CD14-positive monocyte (primary cell): ENCODE results near the gene CDH4. TPM values are rescaled to one million over a fixed set of nuclear protein-coding genes. Genes with fewer than 3 reads are reported as not detected.

Source experiments
- DNase-seq, 3 donors: peaks; one replicate each; pipeline ENCODE4 v3.0.0-alpha.2; 2011 to 2022
- H2AFZ ChIP-seq: 2 replicates; pipeline ENCODE4 v1.6.0; 2012; ENCODE audit warnings: mild to moderate bottlenecking, low read depth, low read length, inconsistent platforms; ENCODE audit not compliant: insufficient read depth, poor library complexity, severe bottlenecking
- H3K27ac ChIP-seq, 2 donors: 1 replicate in 1 of 2; 2 replicates in 1 of 2; pipeline ENCODE4 v1.5.1; 2012 to 2013; ENCODE audit warnings: low read length in 2 of 2, control low read depth in 1 of 2, inconsistent platforms in 1 of 2, low read depth in 1 of 2, mild to moderate bottlenecking in 1 of 2
- H3K27me3 ChIP-seq, 2 donors: one replicate each; pipeline versions ENCODE4 v1.6.0 to v1.6.1; 2011 to 2013; ENCODE audit warnings: low read length in 2 of 2; ENCODE audit not compliant: control insufficient read depth in 2 of 2, insufficient read depth in 2 of 2
- H3K36me3 ChIP-seq, 2 donors: replicated peaks in 1 of 2; 1 replicate in 1 of 2; 2 replicates in 1 of 2; pipeline versions ENCODE4 v1.5.1 to v1.6.1; 2012 to 2013; ENCODE audit warnings: low read length in 2 of 2, control low read depth in 1 of 2, inconsistent platforms in 1 of 2, mild to moderate bottlenecking in 1 of 2; ENCODE audit not compliant: insufficient read depth in 2 of 2, control insufficient read depth in 1 of 2
- H3K4me1 ChIP-seq, 2 donors: 1 replicate in 1 of 2; 2 replicates in 1 of 2; pipeline versions ENCODE4 v1.5.1 to v1.6.1; 2012 to 2013; ENCODE audit warnings: low read length in 2 of 2, control low read depth in 1 of 2, inconsistent platforms in 1 of 2, mild to moderate bottlenecking in 1 of 2, moderate library complexity in 1 of 2; ENCODE audit not compliant: insufficient read depth in 2 of 2, control insufficient read depth in 1 of 2
- H3K4me2 ChIP-seq: replicated peaks from 2 replicates; pipeline ENCODE3; 2012; ENCODE audit warnings: low read length, moderate library complexity, mild to moderate bottlenecking; ENCODE audit not compliant: poor library complexity, severe bottlenecking; ENCODE audit errors: extremely low read depth
- H3K4me3 ChIP-seq, 3 experiments: fragments of 200-600 bp in 1 of 3; sonication (generic) in 1 of 3; replicated peaks in 1 of 3; 1 replicate in 2 of 3; 2 replicates in 1 of 3; pipeline ENCODE4 v1.5.1; 2011 to 2013; ENCODE audit warnings: low read length in 3 of 3, mild to moderate bottlenecking in 3 of 3, control low read depth in 2 of 3, low read depth in 2 of 3, inconsistent platforms in 1 of 3, moderate library complexity in 1 of 3
- H3K79me2 ChIP-seq: 2 replicates; pipeline ENCODE4 v1.6.0; 2012; ENCODE audit warnings: mild to moderate bottlenecking, control low read depth, inconsistent platforms, low read length, moderate library complexity; ENCODE audit not compliant: insufficient read depth
- H3K9ac ChIP-seq: 2 replicates; pipeline ENCODE4 v1.6.0; 2017; ENCODE audit warnings: low read length, mild to moderate bottlenecking; ENCODE audit not compliant: insufficient read depth, poor library complexity, severe bottlenecking
- H3K9me3 ChIP-seq, 2 donors: replicated peaks in 1 of 2; 1 replicate in 1 of 2; 2 replicates in 1 of 2; pipeline versions ENCODE4 v1.5.1 to v1.6.1; 2012 to 2013; ENCODE audit warnings: low read length in 2 of 2, control low read depth in 1 of 2; ENCODE audit not compliant: control insufficient read depth in 1 of 2, insufficient read depth in 1 of 2
- H4K20me1 ChIP-seq: 2 replicates; pipeline ENCODE4 v1.6.0; 2012; ENCODE audit warnings: mild to moderate bottlenecking, low read length, control low read depth, moderate library complexity; ENCODE audit not compliant: insufficient read depth
- H3K27ac Mint-ChIP-seq, 7 donors: one replicate each; pipeline ENCODE4 v1.8.0; 2020; ENCODE audit warnings: mild to moderate bottlenecking in 7 of 7, mixed read lengths in 7 of 7, moderate library complexity in 6 of 7, inconsistent platforms in 2 of 7
- H3K27me3 Mint-ChIP-seq, 3 donors: one replicate each; pipeline ENCODE4 v1.8.0; 2021 to 2022; ENCODE audit warnings: low read depth in 3 of 3, mild to moderate bottlenecking in 3 of 3, mixed read lengths in 3 of 3, moderate library complexity in 3 of 3, inconsistent platforms in 1 of 3
- H3K36me3 Mint-ChIP-seq, 2 donors: one replicate each; pipeline ENCODE4 v1.8.0; 2020; ENCODE audit warnings: mixed read lengths in 2 of 2, inconsistent platforms in 1 of 2, mild to moderate bottlenecking in 1 of 2
- H3K4me1 Mint-ChIP-seq: one replicate; pipeline ENCODE4 v1.8.0; 2020; ENCODE audit warnings: mild to moderate bottlenecking, mixed read lengths
- H3K4me3 Mint-ChIP-seq, 2 donors: one replicate each; pipeline ENCODE4 v1.8.0; 2020; ENCODE audit warnings: mild to moderate bottlenecking in 2 of 2, mixed read lengths in 2 of 2, moderate library complexity in 1 of 2
- H3K9me3 Mint-ChIP-seq, 7 donors: one replicate each; pipeline ENCODE4 v1.8.0; 2020 to 2022; ENCODE audit warnings: mixed read lengths in 7 of 7, mild to moderate bottlenecking in 6 of 7, moderate library complexity in 6 of 7, inconsistent platforms in 2 of 7
- CTCF ChIP-seq: fragments of 200-600 bp; IDR thresholded peaks from one replicate; pipeline ENCODE4 v1.8.0; 2022; ENCODE audit warnings: antibody characterized with exemption, mild to moderate bottlenecking
- WGBS: methylation state at CpG from one replicate; pipeline ENCODE4 v1.1.5; 2013; ENCODE audit warnings: missing lambda C conversion rate; ENCODE audit not compliant: insufficient coverage; 5-methylcytosine and 5-hydroxymethylcytosine counted together
- intact Hi-C, 2 donors: fragments of 100-400 bp; cut with micrococcal nuclease; formaldehyde crosslinking; loops; one replicate each; pipeline versions ENCODE4 v1.15.0 to v1.15.1; 2023
- polyA plus RNA-seq, 3 donors: library from polyadenylated mRNA; depleted of rRNA in 1 of 3; unstranded in 2 of 3; stranded (reverse) in 1 of 3; fragments of 300-500 nt in 2 of 3; fragments of >200 nt in 1 of 3; fragmentation: Illumina TruSeq in 2 of 3; gene quantifications; 1 replicate in 2 of 3; 2 replicates in 1 of 3; pipeline ENCODE4 v1.2.3, GENCODE V29; 2012 to 2021

Gene CDH4
- polyA plus RNA-seq, 3 donors: not detected

DNA sequence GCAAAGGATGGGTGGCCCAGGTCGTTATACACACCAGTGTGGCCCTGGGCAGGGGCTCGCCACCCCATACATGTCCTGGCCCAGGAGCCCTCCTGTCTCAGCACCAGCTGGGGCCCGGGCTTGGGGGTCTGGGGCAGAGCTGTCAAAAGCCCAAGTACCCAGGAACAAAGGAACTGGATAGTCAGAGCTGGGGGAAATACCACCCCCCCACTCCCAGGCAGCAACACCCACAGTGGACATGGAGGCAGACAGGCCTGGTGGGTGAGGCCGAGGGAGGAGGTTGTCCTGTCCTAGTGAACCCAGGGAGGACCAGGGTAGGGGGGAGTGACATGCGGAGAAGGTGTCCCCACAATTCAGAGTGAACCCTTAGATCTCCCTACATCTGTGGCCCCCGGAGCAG is 406.5 kb downstream of the CDH4 start:
- H2AFZ ChIP-seq: no peak overlapping the region

GRCh38 chr20:61659246-61659993 is 407.4 kb downstream of the CDH4 start:
- H3K36me3 Mint-ChIP-seq: no peaks in the 10 kb centered on the region
- H3K27ac Mint-ChIP-seq: no peak overlapping the region
- Histone ChIP-seq H3K4me3 (no peak overlapping the region), H3K4me2 (no peak overlapping the region), H4K20me1 (no peaks in the 10 kb centered on the region), H3K4me1 (no peaks in the 10 kb centered on the region), H2AFZ (no peak overlapping the region), H3K9ac (no peak overlapping the region), H3K27ac (no peak overlapping the region), H3K27me3 (no peaks in the 10 kb centered on the region), H3K36me3 (no peaks in the 10 kb centered on the region), H3K9me3 (peaks cover 9 to 96% of the 10 kb centered on the region in 2 donors), H3K79me2 (no peaks in the 10 kb centered on the region)
- peaks cover 0 to 5% (median 2%) of the 10 kb centered on the region in 3 donors for H3K27me3 Mint-ChIP-seq
- no peaks in the 10 kb centered on the region for H3K4me1 Mint-ChIP-seq
- peaks cover 0 to 82% (median 42%) of the 10 kb centered on the region in 7 donors for H3K9me3 Mint-ChIP-seq
- H3K4me3 Mint-ChIP-seq: no peak overlapping the region
- 40% methylated on average over 5 of the region's 11 CpGs for WGBS
- intact Hi-C loops: no loop called here
- no peak for TF ChIP-seq CTCF
- DNase-seq: no peak

More for the DNA sequence above, 406.5 kb downstream of the CDH4 start:
- Mint-ChIP-seq H3K36me3 (no peaks in the 10 kb centered on the region), H3K4me3 (no peak overlapping the region), H3K27ac (no peak overlapping the region), H3K9me3 (peaks cover 2 to 79% (median 41%) of the 10 kb centered on the region in 7 donors), H3K27me3 (peaks cover 0 to 5% (median 2%) of the 10 kb centered on the region in 3 donors), H3K4me1 (no peaks in the 10 kb centered on the region)
- Histone ChIP-seq H3K9me3 (peaks cover 9 to 91% of the 10 kb centered on the region in 2 donors), H3K4me1 (no peaks in the 10 kb centered on the region), H3K27me3 (no peaks in the 10 kb centered on the region), H3K4me2 (no peak overlapping the region), H3K4me3 (no peak overlapping the region), H3K36me3 (no peaks in the 10 kb centered on the region), H4K20me1 (no peaks in the 10 kb centered on the region), H3K9ac (no peak overlapping the region), H3K79me2 (no peaks in the 10 kb centered on the region), H3K27ac (no peak overlapping the region)
- TF ChIP-seq CTCF: no peak
- intact Hi-C loops: no loop called here
- DNase-seq: no peak
- WGBS: 90% methylated on average over 2 of the region's 6 CpGs
